GM12878 (cell line): ENCODE results near the gene GPT2.

Source experiments
- CREB1 ChIP-seq: IDR thresholded peaks from 2 replicates; pipeline ENCODE4 v1.6.1; 2012; ENCODE audit warnings: low read depth, mild to moderate bottlenecking, inconsistent platforms
- CREM ChIP-seq: IDR thresholded peaks from 2 replicates; pipeline ENCODE4 v1.6.1; 2014; ENCODE audit warnings: antibody characterized with exemption, low read depth
- EGR1 ChIP-seq, 2 experiments: IDR thresholded peaks; 1 replicate in 1 of 2; 2 replicates in 1 of 2; pipeline ENCODE4 v1.6.1; 2011 to 2012; ENCODE audit warnings: low read depth in 2 of 2, low read length in 2 of 2, borderline replicate concordance in 1 of 2, mild to moderate bottlenecking in 1 of 2, moderate library complexity in 1 of 2
- EZH2 ChIP-seq: IDR thresholded peaks from 2 replicates; pipeline ENCODE4 v1.6.1; 2012; ENCODE audit warnings: low read depth, mild to moderate bottlenecking, control low read depth, inconsistent platforms, low read length, borderline replicate concordance; ENCODE audit not compliant: control insufficient read depth
- NFIC ChIP-seq: IDR thresholded peaks from 2 replicates; pipeline ENCODE4 v1.6.1; 2012; ENCODE audit warnings: low read depth, mild to moderate bottlenecking, inconsistent platforms, low read length, moderate library complexity
- PAX5 ChIP-seq: IDR thresholded peaks from 2 replicates; pipeline ENCODE4 v1.6.1; 2011; ENCODE audit warnings: low read depth, low read length, borderline replicate concordance
- POLR2AphosphoS5 ChIP-seq: IDR thresholded peaks from 2 replicates; pipeline ENCODE4 v1.6.1; 2011; ENCODE audit warnings: mild to moderate bottlenecking, low read length, inconsistent platforms
- TF ChIP-seq, protein P1 (sequence below): fragments of 450-650 bp; IDR thresholded peaks from 2 replicates; pipeline ENCODE4 v1.6.1; 2017; ENCODE audit warnings: mild to moderate bottlenecking
- TF ChIP-seq, protein P2 (sequence below): IDR thresholded peaks from 2 replicates; pipeline ENCODE4 v1.6.1; 2012; ENCODE audit warnings: low read depth, low read length, improper control_type of control experiment

DNA sequence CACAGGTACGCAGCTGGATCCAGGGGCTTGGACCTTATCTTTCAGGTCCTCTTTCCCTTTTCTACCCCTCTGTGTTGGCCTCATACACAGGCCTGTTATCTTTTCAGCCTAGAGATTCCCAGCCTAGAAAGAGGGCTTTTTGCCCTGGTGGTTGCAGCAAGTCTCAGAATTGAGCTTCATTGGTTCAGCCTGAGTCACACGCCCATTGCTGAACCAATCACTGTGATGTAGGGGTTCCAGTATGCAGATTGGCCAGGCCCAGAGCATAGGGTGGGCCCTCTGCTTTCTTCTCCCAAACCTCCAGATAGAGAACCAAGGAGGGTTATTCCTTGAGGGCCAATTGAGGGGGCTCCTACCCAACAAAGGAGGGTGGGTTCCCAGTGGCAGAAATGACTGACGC is 32.8 kb downstream of the GPT2 start:
- TF ChIP-seq, protein P1, sequence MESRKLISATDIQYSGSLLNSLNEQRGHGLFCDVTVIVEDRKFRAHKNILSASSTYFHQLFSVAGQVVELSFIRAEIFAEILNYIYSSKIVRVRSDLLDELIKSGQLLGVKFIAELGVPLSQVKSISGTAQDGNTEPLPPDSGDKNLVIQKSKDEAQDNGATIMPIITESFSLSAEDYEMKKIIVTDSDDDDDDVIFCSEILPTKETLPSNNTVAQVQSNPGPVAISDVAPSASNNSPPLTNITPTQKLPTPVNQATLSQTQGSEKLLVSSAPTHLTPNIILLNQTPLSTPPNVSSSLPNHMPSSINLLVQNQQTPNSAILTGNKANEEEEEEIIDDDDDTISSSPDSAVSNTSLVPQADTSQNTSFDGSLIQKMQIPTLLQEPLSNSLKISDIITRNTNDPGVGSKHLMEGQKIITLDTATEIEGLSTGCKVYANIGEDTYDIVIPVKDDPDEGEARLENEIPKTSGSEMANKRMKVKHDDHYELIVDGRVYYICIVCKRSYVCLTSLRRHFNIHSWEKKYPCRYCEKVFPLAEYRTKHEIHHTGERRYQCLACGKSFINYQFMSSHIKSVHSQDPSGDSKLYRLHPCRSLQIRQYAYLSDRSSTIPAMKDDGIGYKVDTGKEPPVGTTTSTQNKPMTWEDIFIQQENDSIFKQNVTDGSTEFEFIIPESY = no peak
- no peak for TF ChIP-seq EZH2
- TF ChIP-seq CREM = no peak
- TF ChIP-seq, protein P2, sequence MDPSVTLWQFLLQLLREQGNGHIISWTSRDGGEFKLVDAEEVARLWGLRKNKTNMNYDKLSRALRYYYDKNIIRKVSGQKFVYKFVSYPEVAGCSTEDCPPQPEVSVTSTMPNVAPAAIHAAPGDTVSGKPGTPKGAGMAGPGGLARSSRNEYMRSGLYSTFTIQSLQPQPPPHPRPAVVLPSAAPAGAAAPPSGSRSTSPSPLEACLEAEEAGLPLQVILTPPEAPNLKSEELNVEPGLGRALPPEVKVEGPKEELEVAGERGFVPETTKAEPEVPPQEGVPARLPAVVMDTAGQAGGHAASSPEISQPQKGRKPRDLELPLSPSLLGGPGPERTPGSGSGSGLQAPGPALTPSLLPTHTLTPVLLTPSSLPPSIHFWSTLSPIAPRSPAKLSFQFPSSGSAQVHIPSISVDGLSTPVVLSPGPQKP = no peak
- TF ChIP-seq POLR2AphosphoS5 = no peak
- no peak for TF ChIP-seq NFIC
- TF ChIP-seq PAX5 = no peak
- no peak for TF ChIP-seq EGR1 (IDR thresholded peaks at IDR 0.05; ENCODE audit: borderline replicate concordance in 1 of 2, low read depth in 2 of 2, low read length in 2 of 2)
- no peak for TF ChIP-seq CREB1
